Endothelial cell of umbilical vein (primary cell): ENCODE measurements around the gene CTSC. TPM values are rescaled to one million over a fixed set of nuclear protein-coding genes. Genes with fewer than 3 reads are reported as not detected.

Experiments used
- BruUV-seq: library from RNA; stranded (reverse); fragments of 400-500 nt; replicated peaks from 2 replicates; lab custom pipeline; 2021; lab: Mats Ljungman, UMichigan
- CTCF ChIA-PET: fragments of 300-600, 350-600 bp; sonication (Branson Sonifier 250); formaldehyde crosslinking; loops from one replicate; lab custom pipeline; 2021; ENCODE audit warnings: antibody characterized with exemption, inconsistent platforms; lab: Charles Lee
- POLR2A ChIA-PET: fragments of 300-600, 350-600 bp; sonication (Branson Sonifier 250); formaldehyde crosslinking; loops from one replicate; lab custom pipeline; 2021; ENCODE audit warnings: antibody characterized with exemption, inconsistent platforms; lab: Charles Lee
- DNase-seq: peaks from one replicate; pipeline ENCODE4 v3.0.0-alpha.2; 2011; ENCODE audit warnings: low read depth, low spot score
- FAIRE-seq: peaks from 2 replicates; lab custom pipeline; 2011; peaks lifted over from hg19 to GRCh38; lab: Jason Lieb, UNC
- H2AFZ ChIP-seq: 2 replicates; pipeline ENCODE4 v1.6.0; 2012; ENCODE audit warnings: low read depth, low read length, control low read depth, inconsistent platforms
- H3K27ac ChIP-seq: 2 replicates; pipeline ENCODE4 v1.5.1; 2011; ENCODE audit warnings: low read depth, mild to moderate bottlenecking, control low read depth, low read length, moderate library complexity; ENCODE audit not compliant: insufficient read depth
- H3K27me3 ChIP-seq, 2 experiments: 2 replicates each; pipeline versions ENCODE4 v1.6.0 to v1.6.1; 2011; ENCODE audit warnings: low read length in 2 of 2, mixed read lengths in 1 of 2; ENCODE audit not compliant: control insufficient read depth in 2 of 2, insufficient read depth in 2 of 2
- H3K36me3 ChIP-seq, 2 experiments: 2 replicates in 1 of 2; 3 replicates in 1 of 2; pipeline ENCODE4 v1.5.1; 2011; ENCODE audit warnings: low read length in 2 of 2, mild to moderate bottlenecking in 1 of 2, moderate library complexity in 1 of 2; ENCODE audit not compliant: control insufficient read depth in 2 of 2, insufficient read depth in 2 of 2; ENCODE audit errors: extremely low read depth in 1 of 2
- H3K4me1 ChIP-seq: 3 replicates; pipeline ENCODE4 v1.5.1; 2011; ENCODE audit warnings: mild to moderate bottlenecking, low read length; ENCODE audit not compliant: control insufficient read depth, insufficient read depth; ENCODE audit errors: extremely low read depth
- H3K4me2 ChIP-seq: 2 replicates; pipeline ENCODE4 v1.6.1; 2011; ENCODE audit warnings: low read length, control low read depth, mixed read lengths; ENCODE audit not compliant: insufficient read depth
- H3K4me3 ChIP-seq, 3 experiments: fragments of 200-600 bp in 1 of 3; sonication (generic), shearing (Covaris generic) in 1 of 3; replicated peaks in 1 of 3; 2 replicates each; pipeline ENCODE4 v1.5.1; 2011 to 2016; ENCODE audit warnings: control low read depth in 3 of 3, low read length in 3 of 3, mild to moderate bottlenecking in 2 of 3, inconsistent platforms in 1 of 3, low read depth in 1 of 3, moderate library complexity in 1 of 3; ENCODE audit not compliant: insufficient read depth in 1 of 3
- H3K79me2 ChIP-seq: 2 replicates; pipeline ENCODE4 v1.6.0; 2012; ENCODE audit warnings: low read length, inconsistent platforms; ENCODE audit not compliant: control insufficient read depth, insufficient read depth
- H3K9ac ChIP-seq: replicated peaks from 2 replicates; pipeline ENCODE3; 2011; ENCODE audit warnings: low read length, control low read depth; ENCODE audit not compliant: insufficient read depth; ENCODE audit errors: extremely low read depth
- H3K9me1 ChIP-seq: replicated peaks from 3 replicates; pipeline ENCODE4 v1.6.0; 2011; ENCODE audit warnings: mild to moderate bottlenecking, low read length; ENCODE audit not compliant: control insufficient read depth, insufficient read depth; ENCODE audit errors: extremely low read depth
- H3K9me3 ChIP-seq: replicated peaks from 2 replicates; pipeline ENCODE4 v1.5.1; 2012; ENCODE audit warnings: low read length, inconsistent platforms; ENCODE audit not compliant: control insufficient read depth, insufficient read depth
- H4K20me1 ChIP-seq: replicated peaks from 2 replicates; pipeline ENCODE3; 2011; ENCODE audit warnings: mild to moderate bottlenecking, low read length; ENCODE audit not compliant: control insufficient read depth, insufficient read depth; ENCODE audit errors: extremely low read depth
- EZH2 ChIP-seq: IDR thresholded peaks from 2 replicates; pipeline ENCODE4 v1.6.1; 2012; ENCODE audit warnings: borderline replicate concordance, low read depth, mild to moderate bottlenecking, moderate library complexity, low read length, inconsistent platforms; ENCODE audit not compliant: severe bottlenecking
- GATA2 ChIP-seq: IDR thresholded peaks from 2 replicates; pipeline ENCODE4 v1.7.0; 2011; ENCODE audit warnings: low read depth, mild to moderate bottlenecking, moderate library complexity, mixed read lengths, low read length; ENCODE audit not compliant: insufficient read length, insufficient read depth
- MYC ChIP-seq: IDR thresholded peaks from one replicate; pipeline ENCODE4 v1.6.1; 2011; ENCODE audit warnings: mild to moderate bottlenecking, low read depth, low read length
- dilution Hi-C: fragments of 300-500 bp; cut with MboI; formaldehyde crosslinking; loops from one replicate; pipeline ENCODE4 v1.15.0; 2019; ENCODE audit warnings: low sequenced_read_pairs; ENCODE audit not compliant: extremely low pct_ligation_motif_present
- intact Hi-C: fragments of 100-400 bp; cut with micrococcal nuclease; formaldehyde crosslinking; loops from one replicate; pipeline ENCODE4 v1.10.0; 2022
- polyA plus RNA-seq, 4 experiments: library from polyadenylated mRNA; depleted of rRNA in 3 of 4; stranded (reverse) in 3 of 4; unstranded in 1 of 4; fragments of >200 nt; gene quantifications; 2 replicates each; pipeline versions ENCODE4 v1.2.1 to v1.2.3, GENCODE V29; 2011 to 2012; ENCODE audit warnings: missing spikeins in 1 of 4
- total RNA-seq: library from RNA; stranded (reverse); gene quantifications from 2 replicates; pipeline ENCODE4 v1.2.3, GENCODE V29; 2021
- TF ChIP-seq, protein P1 (sequence below), 2 donors: IDR thresholded peaks; 1 replicate in 1 of 2; 2 replicates in 1 of 2; pipeline ENCODE4 v1.5.1; 2011; ENCODE audit warnings: low read length in 2 of 2, mild to moderate bottlenecking in 2 of 2, moderate library complexity in 2 of 2, control low read depth in 1 of 2, inconsistent platforms in 1 of 2, low read depth in 1 of 2; ENCODE audit not compliant: insufficient read depth in 1 of 2; ENCODE audit errors: extremely low read depth in 1 of 2
- TF ChIP-seq, protein P2 (sequence below): IDR thresholded peaks from 2 replicates; pipeline ENCODE4 v1.6.1; 2011; ENCODE audit not compliant: insufficient read depth, insufficient read length

CTSC gene
- total and polyA plus RNA-seq, 2 donors (not counting 3 experiments of a cell fraction or from before 2014, with no cell fraction given), result 130 to 186 TPM

- DNase-seq, result no peak
- no peaks in the 10 kb centered on the region for H4K20me1 ChIP-seq
- H3K36me3 ChIP-seq, result no peaks in the 10 kb centered on the region
- H3K27ac ChIP-seq, result no peak overlapping the region
- BruUV-seq, result no TSS peak
- intact Hi-C loops, result no loop called here
- TF ChIP-seq MYC (no peak), GATA2 (no peak), EZH2 (no peak)
- TF ChIP-seq, protein P1, sequence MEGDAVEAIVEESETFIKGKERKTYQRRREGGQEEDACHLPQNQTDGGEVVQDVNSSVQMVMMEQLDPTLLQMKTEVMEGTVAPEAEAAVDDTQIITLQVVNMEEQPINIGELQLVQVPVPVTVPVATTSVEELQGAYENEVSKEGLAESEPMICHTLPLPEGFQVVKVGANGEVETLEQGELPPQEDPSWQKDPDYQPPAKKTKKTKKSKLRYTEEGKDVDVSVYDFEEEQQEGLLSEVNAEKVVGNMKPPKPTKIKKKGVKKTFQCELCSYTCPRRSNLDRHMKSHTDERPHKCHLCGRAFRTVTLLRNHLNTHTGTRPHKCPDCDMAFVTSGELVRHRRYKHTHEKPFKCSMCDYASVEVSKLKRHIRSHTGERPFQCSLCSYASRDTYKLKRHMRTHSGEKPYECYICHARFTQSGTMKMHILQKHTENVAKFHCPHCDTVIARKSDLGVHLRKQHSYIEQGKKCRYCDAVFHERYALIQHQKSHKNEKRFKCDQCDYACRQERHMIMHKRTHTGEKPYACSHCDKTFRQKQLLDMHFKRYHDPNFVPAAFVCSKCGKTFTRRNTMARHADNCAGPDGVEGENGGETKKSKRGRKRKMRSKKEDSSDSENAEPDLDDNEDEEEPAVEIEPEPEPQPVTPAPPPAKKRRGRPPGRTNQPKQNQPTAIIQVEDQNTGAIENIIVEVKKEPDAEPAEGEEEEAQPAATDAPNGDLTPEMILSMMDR (IDR thresholded peaks at IDR 0.05; ENCODE audit: extremely low read depth in 1 of 2, insufficient read depth in 1 of 2, low read depth in 1 of 2, low read length in 2 of 2), result no peak
- TF ChIP-seq, protein P2, sequence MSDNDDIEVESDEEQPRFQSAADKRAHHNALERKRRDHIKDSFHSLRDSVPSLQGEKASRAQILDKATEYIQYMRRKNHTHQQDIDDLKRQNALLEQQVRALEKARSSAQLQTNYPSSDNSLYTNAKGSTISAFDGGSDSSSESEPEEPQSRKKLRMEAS, result no peak
- H3K27me3 ChIP-seq, result no peaks in the 10 kb centered on the region
- no peak overlapping the region for H3K9ac ChIP-seq
- H3K4me1 ChIP-seq, result no peaks in the 10 kb centered on the region
- no peak overlapping the region for H3K4me3 ChIP-seq
- dilution Hi-C loops, result no loop called here
- no peaks in the 10 kb centered on the region for H3K9me1 ChIP-seq
- no peak overlapping the region for H2AFZ ChIP-seq
- no peaks in the 10 kb centered on the region for H3K9me3 ChIP-seq
- POLR2A ChIA-PET, result no interaction called here
- CTCF ChIA-PET, result interaction anchor here (0.9 to 2.6 kb wide), 2 partner anchors 190 to 381 kb away, joined by 3 to 11 read pairs; no protein-coding TSS in a partner anchor
- no peaks in the 10 kb centered on the region for H3K79me2 ChIP-seq
- FAIRE-seq, result no peak
- no peak overlapping the region for H3K4me2 ChIP-seq
Observed at GRCh38 chr11:88353835-88354496, 16.4 kb upstream of the CTSC start.
